HUES6 (cell line): ENCODE measurements around the gene EXOSC10.

Experiments used
- H3K27ac ChIP-seq: 2 replicates; pipeline ENCODE4 v1.7.0; 2013; ENCODE audit warnings: low read depth, mild to moderate bottlenecking, low read length, inconsistent platforms
- H3K27me3 ChIP-seq: 2 replicates; pipeline ENCODE4 v1.6.1; 2013; ENCODE audit warnings: low read length; ENCODE audit not compliant: control insufficient read depth, insufficient read depth
- H3K36me3 ChIP-seq: 2 replicates; pipeline ENCODE4 v1.6.1; 2013; ENCODE audit warnings: low read length; ENCODE audit not compliant: control insufficient read depth, insufficient read depth
- H3K4me1 ChIP-seq: 2 replicates; pipeline ENCODE4 v1.6.1; 2013; ENCODE audit warnings: low read length; ENCODE audit not compliant: control insufficient read depth, insufficient read depth
- H3K4me3 ChIP-seq: 2 replicates; pipeline ENCODE4 v1.5.1; 2013; ENCODE audit warnings: low read depth, low read length
- H3K9ac ChIP-seq: one replicate; pipeline ENCODE4 v1.6.1; 2013; ENCODE audit warnings: mild to moderate bottlenecking, low read length
- H3K9me3 ChIP-seq: 2 replicates; pipeline ENCODE4 v1.6.1; 2013; ENCODE audit warnings: low read depth, low read length; ENCODE audit not compliant: control insufficient read depth, insufficient read depth

The EXOSC10 gene

GRCh38 chr1:11099310-11100148 lies at the start of gene EXOSC10:
TSS of gene EXOSC10 (minus strand) at chr1:11099869. CDS start at chr1:11099831, 38 bp downstream.
- Histone ChIP-seq H3K27ac (peak within 1 kb of the TSS; percentile 95), H3K27me3 (no peaks in the 10 kb centered on the region), H3K4me3 (peak within 1 kb of the TSS; percentile 96), H3K9ac (peak within 1 kb of the TSS; percentile 97), H3K9me3 (no peaks in the 10 kb centered on the region), H3K36me3 (peaks cover 30% of the 10 kb centered on the region), H3K4me1 (peaks cover 9% of the 10 kb centered on the region)

GRCh38 chr1:11147197-11147770 lies 47.6 kb upstream of the EXOSC10 start:
- no peaks in the 10 kb centered on the region for H3K9me3 ChIP-seq
- H3K4me3 ChIP-seq, result no peak overlapping the region
- peaks cover 84% of the 10 kb centered on the region for H3K36me3 ChIP-seq
- H3K27me3 ChIP-seq, result no peaks in the 10 kb centered on the region
- H3K9ac ChIP-seq, result no peak overlapping the region
- H3K4me1 ChIP-seq, result 0 out of 2 replicates have a peak, but pooled peaks cover 10% of the 10 kb centered on the region
- no peak overlapping the region for H3K27ac ChIP-seq

- peaks cover 74% of the 10 kb centered on the region for H3K36me3 ChIP-seq
- 0 out of 2 replicates have a peak, but pooled peaks cover 10% of the 10 kb centered on the region for H3K4me1 ChIP-seq
- no peaks in the 10 kb centered on the region for H3K27me3 ChIP-seq
- no peak overlapping the region for H3K4me3 ChIP-seq
- H3K27ac ChIP-seq, result no peak overlapping the region
- H3K9me3 ChIP-seq, result no peaks in the 10 kb centered on the region
- H3K9ac ChIP-seq, result no peak overlapping the region
Observed at GRCh38 chr1:11145741-11146140, 46.1 kb upstream of the EXOSC10 start.

- H3K27ac ChIP-seq, result no peak overlapping the region
- peaks cover 75% of the 10 kb centered on the region for H3K36me3 ChIP-seq
Observed at GRCh38 chr1:11144570-11145256, 45.0 kb upstream of the EXOSC10 start.

GRCh38 chr1:11143907-11144306 lies 44.2 kb upstream of the EXOSC10 start:
- Histone ChIP-seq H3K4me1 (0 out of 2 replicates have a peak, but pooled peaks cover 10% of the 10 kb centered on the region), H3K9me3 (no peaks in the 10 kb centered on the region), H3K27me3 (no peaks in the 10 kb centered on the region), H3K27ac (no peak overlapping the region), H3K4me3 (no peak overlapping the region), H3K36me3 (peaks cover 74% of the 10 kb centered on the region), H3K9ac (no peak overlapping the region)

More at GRCh38 chr1:11144570-11145256, 45.0 kb upstream of the EXOSC10 start:
- no peak overlapping the region for H3K4me3 ChIP-seq
- H3K9ac ChIP-seq, result no peak overlapping the region
- H3K4me1 ChIP-seq, result 0 out of 2 replicates have a peak, but pooled peaks cover 10% of the 10 kb centered on the region
- no peaks in the 10 kb centered on the region for H3K27me3 ChIP-seq
- H3K9me3 ChIP-seq, result no peaks in the 10 kb centered on the region

GRCh38 chr1:11143401-11143800 lies 43.7 kb upstream of the EXOSC10 start:
- H3K9me3 ChIP-seq, result no peaks in the 10 kb centered on the region
- no peak overlapping the region for H3K4me3 ChIP-seq
- peaks cover 76% of the 10 kb centered on the region for H3K36me3 ChIP-seq
- no peak overlapping the region for H3K27ac ChIP-seq
- no peak overlapping the region for H3K9ac ChIP-seq
- no peaks in the 10 kb centered on the region for H3K27me3 ChIP-seq
- H3K4me1 ChIP-seq, result 0 out of 2 replicates have a peak, but pooled peaks cover 10% of the 10 kb centered on the region

- Histone ChIP-seq H3K27ac (no peak overlapping the region), H3K9me3 (no peaks in the 10 kb centered on the region), H3K27me3 (no peaks in the 10 kb centered on the region), H3K4me1 (0 out of 2 replicates have a peak, but pooled peaks cover 8% of the 10 kb centered on the region), H3K4me3 (no peak overlapping the region), H3K36me3 (peaks cover 76% of the 10 kb centered on the region), H3K9ac (no peak overlapping the region)
Observed at GRCh38 chr1:11142618-11143391, 43.1 kb upstream of the EXOSC10 start.

- H3K9ac ChIP-seq, result no peak overlapping the region
- no peak overlapping the region for H3K4me3 ChIP-seq
- no peaks in the 10 kb centered on the region for H3K9me3 ChIP-seq
- peaks cover 68% of the 10 kb centered on the region for H3K36me3 ChIP-seq
- H3K27ac ChIP-seq, result no peak overlapping the region
- no peaks in the 10 kb centered on the region for H3K4me1 ChIP-seq
- H3K27me3 ChIP-seq, result no peaks in the 10 kb centered on the region
Observed at GRCh38 chr1:11138952-11139351, 39.3 kb upstream of the EXOSC10 start.

- peaks cover 68% of the 10 kb centered on the region for H3K36me3 ChIP-seq
- no peaks in the 10 kb centered on the region for H3K4me1 ChIP-seq
- H3K27me3 ChIP-seq, result no peaks in the 10 kb centered on the region
- no peaks in the 10 kb centered on the region for H3K9me3 ChIP-seq
- no peak overlapping the region for H3K9ac ChIP-seq
- no peak overlapping the region for H3K4me3 ChIP-seq
- H3K27ac ChIP-seq, result no peak overlapping the region
Observed at GRCh38 chr1:11138029-11138428, 38.4 kb upstream of the EXOSC10 start.

- Histone ChIP-seq H3K9ac (no peak overlapping the region), H3K4me1 (no peaks in the 10 kb centered on the region), H3K9me3 (no peaks in the 10 kb centered on the region), H3K36me3 (peaks cover 87% of the 10 kb centered on the region), H3K27me3 (no peaks in the 10 kb centered on the region), H3K27ac (no peak overlapping the region), H3K4me3 (no peak overlapping the region)
Observed at GRCh38 chr1:11134898-11135266, 35.2 kb upstream of the EXOSC10 start.
